Activated B cell treated with CpG ODN at 0.5 μM for 24 hours (primary cell): ENCODE measurements around the gene HGD. TPM values are rescaled to one million over a fixed set of nuclear protein-coding genes. Genes with fewer than 3 reads are reported as not detected.

Experiments
- ATAC-seq: fragments of 200-7000 bp; cut with Tn5 transposase; one replicate; pipeline ENCODE4 v1.10.0; 2021; ENCODE audit warnings: low read depth, mild to moderate bottlenecking, moderate library complexity
- CTCF ChIA-PET: fragments of 350-600 bp; sonication (Branson Sonifier 250); formaldehyde crosslinking; loops from one replicate; lab custom pipeline; 2021; ENCODE audit warnings: antibody characterized with exemption; lab: Charles Lee
- POLR2A ChIA-PET: fragments of 350-600 bp; sonication (Branson Sonifier 250); formaldehyde crosslinking; loops from one replicate; lab custom pipeline; 2021; ENCODE audit warnings: antibody characterized with exemption; lab: Charles Lee
- DNase-seq: peaks from one replicate; pipeline ENCODE4 v3.0.0; 2022
- H3K27ac Mint-ChIP-seq: one replicate; pipeline ENCODE4 v1.8.0; 2020; ENCODE audit warnings: mixed read lengths
- H3K27me3 Mint-ChIP-seq: one replicate; pipeline ENCODE4 v1.8.0; 2021; ENCODE audit warnings: mixed read lengths
- H3K36me3 Mint-ChIP-seq: one replicate; pipeline ENCODE4 v1.8.0; 2021; ENCODE audit warnings: low read depth, mixed read lengths
- H3K4me1 Mint-ChIP-seq: one replicate; pipeline ENCODE4 v1.8.0; 2021; ENCODE audit warnings: mixed read lengths
- H3K4me3 Mint-ChIP-seq: one replicate; pipeline ENCODE4 v1.8.0; 2020; ENCODE audit warnings: mild to moderate bottlenecking, mixed read lengths
- H3K9me3 Mint-ChIP-seq: one replicate; pipeline ENCODE4 v1.8.0; 2020; ENCODE audit warnings: mixed read lengths
- CTCF ChIP-seq: fragments of 200-600 bp; IDR thresholded peaks from one replicate; pipeline ENCODE4 v1.8.0; 2022; ENCODE audit warnings: antibody characterized with exemption, mild to moderate bottlenecking
- intact Hi-C: fragments of 100-400 bp; cut with micrococcal nuclease; formaldehyde crosslinking; loops from one replicate; pipeline ENCODE4 v1.15.1; 2024
- total RNA-seq: library from RNA; stranded (reverse); gene quantifications from 2 replicates; pipeline ENCODE4 v1.2.3, GENCODE V29; 2022

The HGD gene
- total RNA-seq, 1 donor from 2014 or later = 1.0 TPM

- DNase-seq (no peak), ATAC-seq (no peak)
- ChIA-PET CTCF (no interaction called here), POLR2A (no interaction called here)
- Mint-ChIP-seq H3K4me3 (no peak overlapping the region), H3K9me3 (no peaks in the 10 kb centered on the region), H3K4me1 (no peaks in the 10 kb centered on the region), H3K27ac (no peak overlapping the region), H3K27me3 (peaks cover 5% of the 10 kb centered on the region), H3K36me3 (no peaks in the 10 kb centered on the region)
- TF ChIP-seq CTCF = no peak
- intact Hi-C loops = no loop called here
Measured at GRCh38 chr3:120608506-120608905, 73.5 kb downstream of the HGD start.

GRCh38 chr3:120604784-120605183, 77.3 kb downstream of the HGD start:
- Mint-ChIP-seq H3K36me3 (peaks cover 27% of the 10 kb centered on the region), H3K4me3 (no peak overlapping the region), H3K4me1 (no peaks in the 10 kb centered on the region), H3K27ac (no peak overlapping the region), H3K9me3 (no peaks in the 10 kb centered on the region), H3K27me3 (no peaks in the 10 kb centered on the region)
- ATAC-seq (no peak), DNase-seq (no peak)
- ChIA-PET CTCF (no interaction called here), POLR2A (no interaction called here)
- intact Hi-C loops = no loop called here
- TF ChIP-seq CTCF = no peak

- Mint-ChIP-seq H3K9me3 (no peaks in the 10 kb centered on the region), H3K36me3 (peaks cover 27% of the 10 kb centered on the region), H3K27ac (no peak overlapping the region), H3K4me1 (no peaks in the 10 kb centered on the region), H3K4me3 (no peak overlapping the region), H3K27me3 (no peaks in the 10 kb centered on the region)
- ChIA-PET POLR2A (no interaction called here), CTCF (no interaction called here)
- intact Hi-C loops = no loop called here
- ATAC-seq = no peak
- no peak for TF ChIP-seq CTCF
- DNase-seq = no peak
Measured at GRCh38 chr3:120604382-120604781, 77.7 kb downstream of the HGD start.

GRCh38 chr3:120602682-120603081, 79.4 kb downstream of the HGD start:
- ATAC-seq = no peak
- no peaks in the 10 kb centered on the region for H3K9me3 Mint-ChIP-seq
- intact Hi-C loops = no loop called here
- ChIA-PET CTCF (no interaction called here), POLR2A (no interaction called here)
- H3K4me3 Mint-ChIP-seq = no peak overlapping the region
- H3K36me3 Mint-ChIP-seq = peaks cover 27% of the 10 kb centered on the region
- no peak for TF ChIP-seq CTCF
- DNase-seq = no peak
- H3K4me1 Mint-ChIP-seq = no peaks in the 10 kb centered on the region
- no peak overlapping the region for H3K27ac Mint-ChIP-seq
- H3K27me3 Mint-ChIP-seq = no peaks in the 10 kb centered on the region

GRCh38 chr3:120601554-120601953, 80.5 kb downstream of the HGD start:
- Mint-ChIP-seq H3K4me3 (no peak overlapping the region), H3K36me3 (peaks cover 29% of the 10 kb centered on the region), H3K27ac (no peak overlapping the region), H3K9me3 (no peaks in the 10 kb centered on the region), H3K4me1 (peaks cover 1% of the 10 kb centered on the region), H3K27me3 (no peaks in the 10 kb centered on the region)
- intact Hi-C loops = no loop called here
- no peak for TF ChIP-seq CTCF
- POLR2A ChIA-PET = no interaction called here
- ATAC-seq (no peak), DNase-seq (no peak)
- CTCF ChIA-PET = no interaction called here
